HS-27A (cell line): ENCODE measurements around the gene TMOD2.
"Not testable (repeated sequence)": the region's sequence is repeated elsewhere in the genome, so short reads cannot be mapped to it uniquely, and the experiment has no call there.

Experiments
- DNase-seq: peaks from one replicate; pipeline ENCODE4 v3.0.0-alpha.2; 2012; ENCODE audit warnings: low read depth, missing footprints

The TMOD2 gene

DNA sequence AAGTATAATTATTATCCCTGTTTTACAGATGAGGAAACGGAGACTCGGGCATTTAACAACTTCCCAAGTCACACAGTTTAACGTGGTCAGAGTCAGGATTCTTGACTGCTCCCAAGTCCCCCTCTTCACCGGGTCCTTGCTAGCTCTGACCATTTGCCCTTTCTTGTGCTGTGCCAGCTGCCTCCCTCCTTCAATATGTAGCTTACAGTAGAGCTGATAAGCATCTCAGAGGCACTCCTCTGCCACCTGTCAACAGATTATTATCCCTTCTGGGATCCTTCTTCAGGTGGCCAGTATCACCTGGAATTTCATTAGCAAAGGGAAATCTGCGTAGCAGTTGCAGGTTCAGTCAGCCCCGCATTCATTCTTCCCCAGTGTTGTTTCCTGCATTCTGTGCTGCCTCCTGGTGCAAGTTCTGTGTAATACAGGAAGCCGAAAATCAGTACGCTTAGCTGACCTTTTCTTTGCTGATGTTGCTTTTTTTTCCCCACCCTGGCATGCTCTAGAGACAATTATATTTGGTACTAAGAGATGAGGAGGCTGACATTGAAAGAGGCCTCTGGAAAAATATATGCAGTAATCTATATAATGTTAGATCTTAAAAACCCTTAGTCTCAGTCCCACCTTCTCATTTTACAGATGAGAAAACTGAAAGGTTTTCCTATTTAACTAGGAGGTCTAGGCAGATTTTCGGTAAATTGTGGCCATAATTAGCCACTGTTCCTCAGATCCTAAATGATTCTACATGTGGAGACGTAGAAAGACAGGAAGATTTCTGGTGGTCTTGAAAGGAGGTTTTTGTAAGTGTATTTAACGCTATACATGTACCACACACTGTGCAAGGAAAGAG, 24.8 kb downstream of the TMOD2 start:
- DNase-seq = no peak

GRCh38 chr15:51776952-51777569, 25.7 kb downstream of the TMOD2 start:
- DNase-seq = no peak

DNA sequence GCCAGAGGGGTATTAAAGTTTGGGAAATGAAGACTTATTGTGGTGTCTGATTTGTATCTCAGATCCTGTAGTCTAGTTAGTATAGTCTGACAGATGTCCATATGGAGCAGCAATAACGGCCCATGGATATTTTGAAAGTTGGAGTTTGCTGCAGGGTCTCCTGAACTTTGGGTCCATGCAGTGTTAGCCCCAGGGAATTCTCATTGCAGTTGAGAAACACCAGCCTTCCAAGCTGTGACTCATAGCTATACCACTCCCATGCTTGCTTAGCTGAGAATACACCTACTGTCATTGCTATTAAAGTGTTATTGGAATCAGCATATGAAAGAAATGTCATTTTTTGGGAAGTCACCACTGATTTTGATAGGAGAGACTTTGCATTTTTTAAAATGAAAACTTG, 29.2 kb downstream of the TMOD2 start:
- DNase-seq = no peak

- no peak for DNase-seq
Measured at GRCh38 chr15:51781506-51781905, 30.1 kb downstream of the TMOD2 start.

DNA sequence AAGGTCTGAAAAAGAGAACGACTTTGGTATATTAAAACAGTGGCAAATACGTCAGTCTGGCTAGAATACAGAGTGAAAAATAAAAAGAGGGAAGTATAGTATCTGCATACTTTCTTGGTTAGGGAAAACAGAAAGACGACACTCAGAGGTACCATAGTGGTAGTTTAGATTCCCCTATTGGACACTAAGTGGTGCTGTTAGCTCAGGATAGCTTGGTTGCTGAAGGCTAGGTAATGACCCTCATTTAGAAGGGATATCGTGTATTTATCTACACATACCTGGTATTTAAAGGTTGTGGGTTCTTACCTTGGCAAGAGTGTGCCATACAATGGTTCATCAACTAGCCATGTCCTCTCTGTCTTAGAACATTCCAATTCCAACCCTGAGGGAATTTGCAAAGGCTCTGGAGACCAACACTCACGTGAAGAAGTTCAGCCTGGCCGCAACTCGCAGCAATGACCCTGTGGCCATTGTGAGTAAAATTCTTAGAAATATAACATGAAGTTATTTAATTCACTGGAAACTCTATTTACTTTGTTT, 31.0 kb downstream of the TMOD2 start:
- DNase-seq = no peak

GRCh38 chr15:51783967-51784366, 32.6 kb downstream of the TMOD2 start:
- DNase-seq = no peak

- not testable (repeated sequence) for DNase-seq
Measured at GRCh38 chr15:51787130-51787529, 35.7 kb downstream of the TMOD2 start.

DNA sequence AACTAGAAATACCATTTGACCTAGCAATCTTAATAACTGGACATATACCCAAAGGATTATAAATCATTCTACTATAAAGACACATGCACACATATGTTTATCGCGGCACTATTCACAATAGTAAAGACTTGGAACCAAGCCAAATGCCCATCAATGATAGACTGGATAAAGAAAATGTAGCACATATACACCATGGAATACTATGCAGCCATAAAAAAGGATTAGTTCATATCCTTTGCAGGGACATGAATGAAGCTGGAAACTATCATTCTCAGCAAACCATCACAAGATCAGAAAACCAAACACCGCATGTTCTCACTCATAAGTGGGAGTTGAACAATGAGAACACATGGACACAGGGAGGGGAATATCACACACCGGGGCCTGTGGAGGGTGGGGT, 41.1 kb downstream of the TMOD2 start:
- not testable (repeated sequence) for DNase-seq

DNA sequence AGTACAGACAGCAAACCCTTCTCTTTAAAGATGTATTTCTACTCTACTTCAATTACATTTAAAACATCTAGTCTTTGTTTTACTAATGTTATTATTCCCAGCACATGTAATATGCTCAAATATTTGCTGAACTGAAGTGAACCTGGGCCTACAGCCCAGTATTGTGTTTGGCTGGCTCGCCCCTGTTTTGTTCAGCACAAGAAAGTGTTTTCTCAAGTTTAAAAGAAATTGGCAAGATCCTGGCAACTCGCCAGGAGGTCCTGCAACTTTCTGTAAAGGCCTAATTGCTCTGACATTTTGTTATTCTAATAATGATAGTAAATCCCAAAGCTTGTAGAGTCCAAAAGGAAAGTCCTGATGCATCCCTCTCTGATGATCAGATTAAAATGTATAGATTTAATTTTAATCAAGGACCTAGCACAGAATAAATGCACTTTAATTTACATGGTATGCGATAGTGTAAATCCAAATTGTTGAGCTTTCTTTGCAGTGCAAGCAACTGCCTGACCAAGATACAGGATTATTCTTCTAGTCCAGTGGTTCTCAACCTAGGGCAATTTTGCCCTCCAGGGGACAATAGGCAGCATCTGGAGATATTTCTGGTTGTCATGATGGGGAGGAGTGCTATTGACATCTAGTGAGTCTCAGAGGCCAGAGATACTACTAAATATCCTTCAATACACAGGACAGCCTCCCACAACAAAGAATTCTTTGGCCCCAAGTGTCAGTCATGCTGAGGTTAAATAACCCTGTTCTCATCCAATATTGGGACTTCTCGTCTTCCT, 42.3 kb downstream of the TMOD2 start:
- DNase-seq = no peak

GRCh38 chr15:51796847-51797401, 45.5 kb downstream of the TMOD2 start:
- no peak for DNase-seq

DNA sequence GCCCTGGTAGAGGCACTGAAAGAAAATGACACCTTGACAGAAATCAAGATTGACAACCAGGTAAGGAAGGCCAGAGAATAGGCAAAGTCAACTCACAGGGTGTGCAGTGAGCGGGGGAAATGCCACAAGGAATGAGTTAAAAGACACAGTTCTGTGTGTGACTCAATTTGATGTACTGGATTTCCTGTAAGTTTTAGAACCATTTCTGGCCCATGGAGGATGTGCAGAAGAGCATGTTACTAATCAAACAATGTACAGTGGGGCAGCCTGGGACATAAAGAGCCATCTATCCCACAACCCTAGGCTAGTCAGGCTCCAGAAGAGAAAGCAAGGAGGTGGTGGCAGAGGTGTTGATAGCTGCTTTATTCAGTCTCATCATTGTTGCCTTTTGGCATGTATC, 46.9 kb downstream of the TMOD2 start:
- DNase-seq = no peak

DNA sequence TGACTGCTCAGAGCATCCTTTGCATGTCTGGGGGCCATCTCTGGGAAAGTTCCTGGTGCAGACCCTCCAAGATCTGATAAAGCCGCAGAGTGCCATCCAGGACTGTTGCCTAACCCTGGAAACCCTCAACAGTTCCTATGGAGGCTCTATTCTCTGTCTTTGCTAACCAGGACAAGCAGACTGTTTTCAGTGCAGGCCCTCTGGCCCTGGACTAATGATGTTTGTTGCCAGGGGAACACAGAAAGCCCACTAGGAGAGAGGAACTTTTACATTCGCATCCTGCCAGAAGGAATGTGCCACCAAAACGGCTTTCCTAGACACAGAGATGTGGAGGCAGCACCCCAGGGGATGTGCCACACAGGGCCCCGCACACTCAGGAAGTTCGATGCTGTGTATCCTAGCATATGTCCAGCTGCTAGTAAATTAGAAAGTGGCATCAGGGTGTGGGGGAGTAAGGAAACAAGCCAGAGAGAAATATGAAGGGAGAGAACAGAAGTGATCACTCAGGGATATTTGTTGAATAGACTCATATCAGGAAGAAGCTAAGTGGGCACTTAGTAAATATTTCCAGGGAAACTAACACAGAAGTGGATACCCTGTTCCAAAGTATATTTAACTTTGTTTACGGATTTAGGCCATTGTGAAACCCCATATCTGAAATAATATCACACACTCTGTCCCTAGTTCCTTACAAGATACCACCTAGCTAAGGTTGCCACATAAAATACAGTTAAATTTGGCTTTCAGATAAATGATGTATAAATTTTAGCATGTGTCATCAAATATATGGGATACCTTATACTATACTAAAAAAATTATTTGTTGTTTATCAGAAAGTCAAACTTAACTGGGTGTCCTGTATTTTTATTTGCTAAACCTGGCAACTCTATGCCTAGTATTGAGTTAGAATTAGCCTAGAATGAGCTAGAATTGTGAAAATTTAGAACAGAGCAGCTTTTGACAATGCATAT, 48.2 kb downstream of the TMOD2 start:
- DNase-seq = no peak

- no peak for DNase-seq
Measured at GRCh38 chr15:51801391-51801835, 50.0 kb downstream of the TMOD2 start.

- DNase-seq = no peak
Measured at GRCh38 chr15:51802593-51802992, 51.2 kb downstream of the TMOD2 start.

DNA sequence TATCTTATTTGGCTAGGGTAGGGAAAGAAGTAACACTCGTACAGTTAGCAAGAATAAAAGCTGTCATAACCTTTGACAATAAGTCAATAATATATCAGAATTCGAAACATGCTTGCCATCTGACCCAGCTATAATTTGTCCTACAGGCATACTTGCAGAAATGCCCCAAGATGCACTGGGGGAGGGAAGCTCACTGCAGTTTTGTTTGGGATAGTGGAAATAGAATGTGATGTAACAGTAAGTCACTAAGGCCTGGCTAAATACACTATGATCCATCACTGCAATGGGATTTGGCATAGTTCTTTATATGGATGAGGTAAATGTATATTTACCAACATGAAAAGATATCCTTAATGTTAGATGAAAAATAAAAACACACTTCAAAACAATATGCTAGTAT, 52.6 kb downstream of the TMOD2 start:
- no peak for DNase-seq

DNA sequence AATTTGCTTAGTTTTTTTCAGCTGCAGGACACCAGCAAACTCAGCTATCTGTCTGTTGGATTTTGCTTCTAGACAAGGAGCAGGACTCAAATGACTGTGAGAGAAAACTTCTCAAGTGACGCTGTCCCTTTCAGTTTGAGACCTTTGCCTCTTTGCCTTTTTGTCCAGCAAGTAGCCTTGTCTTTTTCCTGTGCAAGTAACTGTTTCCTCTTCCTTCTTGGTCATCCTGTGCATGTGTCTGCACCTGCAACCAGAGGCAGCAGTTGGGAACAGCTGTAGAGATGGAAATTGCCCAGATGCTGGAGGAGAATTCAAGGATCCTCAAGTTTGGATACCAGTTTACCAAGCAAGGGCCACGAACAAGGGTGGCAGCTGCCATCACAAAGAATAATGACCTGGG, 54.7 kb downstream of the TMOD2 start:
- DNase-seq = no peak

DNA sequence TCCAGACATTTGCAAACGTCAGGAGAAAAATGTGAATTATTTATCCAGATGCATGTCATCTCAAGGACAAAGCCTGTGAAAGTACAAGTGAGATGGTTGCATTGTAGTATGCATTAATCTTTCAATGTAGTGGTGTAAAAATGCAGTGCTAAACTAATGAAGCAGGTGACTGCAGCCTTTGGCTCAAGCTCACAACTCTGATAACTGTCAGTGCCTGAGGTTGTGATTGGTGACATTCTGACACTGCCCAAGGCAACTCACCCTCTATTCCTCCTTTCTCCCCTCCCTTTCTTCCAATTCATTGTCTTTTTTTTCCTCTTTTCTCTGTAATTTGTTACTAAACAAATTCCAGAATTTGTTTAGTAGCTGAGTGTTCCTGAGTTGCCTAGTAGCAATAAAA, 58.1 kb downstream of the TMOD2 start:
- DNase-seq = no peak

DNA sequence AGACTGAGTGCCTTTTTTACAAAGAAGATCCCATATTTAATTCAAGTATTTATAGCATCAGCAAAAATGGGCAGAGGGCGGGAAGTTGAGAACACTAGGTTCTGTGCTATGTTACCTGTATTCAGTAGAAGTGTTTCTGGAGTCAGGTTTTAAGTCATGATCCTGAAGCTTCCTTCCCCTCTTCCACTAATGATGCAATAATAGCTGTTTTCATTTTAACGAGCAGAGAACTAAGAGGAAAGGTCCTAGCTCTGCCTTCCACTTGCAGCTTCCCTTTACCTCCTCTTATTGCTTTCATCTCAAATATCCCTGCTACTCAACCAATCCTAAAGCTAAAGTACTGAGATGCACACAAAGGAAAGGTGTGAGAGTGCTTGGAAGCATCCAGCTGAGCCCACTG, 61.2 kb downstream of the TMOD2 start:
- DNase-seq = no peak

GRCh38 chr15:51814606-51815005, 63.2 kb downstream of the TMOD2 start:
- DNase-seq = no peak

- DNase-seq = no peak
Measured at GRCh38 chr15:51816611-51817010, 65.2 kb downstream of the TMOD2 start.

GRCh38 chr15:51818150-51818549, 66.8 kb downstream of the TMOD2 start:
- no peak for DNase-seq
